GM18951 (cell line): ENCODE data around the gene CD14.
"Not testable (repeated sequence)": the region's sequence is repeated elsewhere in the genome, so short reads cannot be mapped to it uniquely, and the experiment has no call there.

ENCODE experiments used
- POLR2A ChIP-seq: IDR thresholded peaks from 4 replicates; pipeline ENCODE4 v1.6.1; 2011; ENCODE audit warnings: mild to moderate bottlenecking; ENCODE audit not compliant: insufficient read length, insufficient read depth; ENCODE audit errors: extremely low read depth
- in situ Hi-C: fragments of 300-500 bp; cut with MboI; formaldehyde crosslinking; loops from one replicate; pipeline ENCODE4 v1.12.0; 2022; ENCODE audit warnings: low sequenced_read_pairs, mixed read lengths, inconsistent platforms; ENCODE audit not compliant: unreplicated experiment

CD14 gene

GRCh38 chr5:140594169-140594568 lies 38.8 kb downstream of the CD14 start:
- TF ChIP-seq POLR2A: no peak
- in situ Hi-C loops: no loop called here

GRCh38 chr5:140593070-140593469 lies 39.9 kb downstream of the CD14 start:
- in situ Hi-C loops: not testable (repeated sequence)

DNA sequence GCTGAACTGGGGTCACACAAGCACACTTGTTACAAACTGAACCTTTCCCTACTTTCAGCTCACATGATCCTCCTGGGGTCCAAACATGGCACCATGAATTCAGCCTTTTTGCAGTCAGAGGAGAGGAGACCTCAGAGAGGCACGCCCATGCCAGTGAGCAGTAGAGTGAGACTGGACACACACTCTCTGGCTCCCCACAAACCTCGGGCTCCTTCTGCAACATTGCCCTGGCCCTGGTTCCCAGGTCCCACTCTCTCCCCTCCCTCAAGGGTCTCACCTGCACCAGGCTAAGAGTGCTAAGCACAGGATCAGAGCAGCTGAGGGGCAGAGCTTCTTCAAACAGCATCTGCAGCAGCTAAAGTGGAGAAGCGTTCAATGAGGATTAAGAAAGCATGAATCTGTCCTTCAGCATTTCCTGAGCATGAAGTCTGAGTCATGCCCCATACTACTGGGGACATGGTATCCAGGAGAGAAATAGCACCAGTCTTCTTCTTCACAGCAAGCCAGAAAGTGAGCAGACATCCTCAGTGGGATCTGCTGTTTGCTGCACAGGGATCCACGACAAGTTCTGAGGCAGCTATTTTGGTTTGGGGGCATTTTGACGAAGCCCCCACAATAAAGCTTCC lies 41.1 kb downstream of the CD14 start:
- TF ChIP-seq POLR2A: no peak
- in situ Hi-C loops: no loop called here

DNA sequence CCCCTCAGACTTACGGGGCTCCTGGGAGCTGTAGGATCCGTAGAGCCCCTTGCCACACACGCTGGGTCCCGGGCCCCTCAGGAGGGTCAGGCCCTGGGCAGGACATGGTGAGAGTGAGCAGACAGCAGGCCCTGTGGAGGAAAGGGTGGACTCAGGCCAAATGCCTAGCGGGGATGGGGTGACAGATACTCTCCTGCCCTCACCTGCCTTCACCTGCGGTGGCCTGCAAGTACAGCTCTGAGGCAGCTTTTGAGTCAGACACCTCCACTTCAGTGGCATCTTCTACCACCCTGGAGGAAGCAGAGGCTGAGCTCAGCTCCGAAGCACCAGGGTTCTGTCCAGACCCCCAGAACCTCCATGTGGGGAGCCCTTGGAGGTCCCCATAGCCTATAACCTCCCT lies 42.1 kb downstream of the CD14 start:
- in situ Hi-C loops: no loop called here
- TF ChIP-seq POLR2A: no peak

DNA sequence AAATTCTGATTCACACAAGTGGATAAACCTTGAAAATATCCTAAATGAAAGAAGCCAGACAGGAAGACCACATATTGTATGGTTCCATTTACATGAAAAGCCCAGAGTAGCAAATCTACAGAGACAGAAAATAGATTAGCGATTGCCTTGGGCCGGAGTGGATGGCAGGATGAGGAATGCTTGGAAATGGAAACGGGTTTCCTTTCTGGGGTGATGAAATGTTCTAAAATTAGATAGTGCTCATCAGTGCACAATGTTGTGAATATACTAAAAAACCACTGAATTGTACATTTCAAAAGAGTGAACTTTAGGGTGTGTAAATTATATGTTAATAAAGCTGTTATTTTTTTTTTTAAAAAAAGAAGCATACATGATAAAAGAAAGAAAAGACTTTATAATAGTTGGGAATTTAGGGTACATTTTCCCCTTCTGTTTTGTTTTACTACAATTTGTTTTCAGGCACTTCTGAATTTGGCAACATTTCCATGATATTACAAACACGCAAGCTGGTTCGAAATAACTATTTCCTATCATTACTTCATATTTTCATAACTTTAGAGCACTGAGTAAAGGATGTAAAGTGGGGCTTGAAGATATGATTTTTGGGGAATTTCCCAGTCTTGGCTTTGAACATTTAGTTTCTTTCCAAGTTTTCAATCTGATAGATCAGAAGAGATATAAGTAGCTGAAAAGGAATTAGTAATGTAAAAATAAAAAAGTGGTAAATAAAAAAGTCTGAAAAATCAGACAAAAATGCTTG lies 44.5 kb downstream of the CD14 start:
- no peak for TF ChIP-seq POLR2A
- in situ Hi-C loops: no loop called here

GRCh38 chr5:140587495-140587894 lies 45.5 kb downstream of the CD14 start:
- in situ Hi-C loops: no loop called here
- TF ChIP-seq POLR2A: no peak
